Stimulated activated CD8-positive, alpha-beta memory T cell treated with anti-CD3 and anti-CD28 coated beads, Interleukin-12 subunit alpha, Interleukin-12 subunit beta, amount 100 ng/mL, for 24 hours (primary cell): Measurements from ENCODE around the gene RASSF3.
"Not testable (repeated sequence)": the region's sequence is repeated elsewhere in the genome, so short reads cannot be mapped to it uniquely, and the experiment has no call there.

ENCODE experiments used
- DNase-seq: peaks from one replicate; pipeline ENCODE4 v3.0.0-alpha.2; 2020; ENCODE audit errors: extremely low read depth

RASSF3 gene

GRCh38 chr12:64670019-64670418, 59.7 kb downstream of the RASSF3 start:
- DNase-seq, result no peak

- no peak for DNase-seq
Measured at GRCh38 chr12:64670919-64671639, 60.8 kb downstream of the RASSF3 start.

GRCh38 chr12:64671681-64672080, 61.4 kb downstream of the RASSF3 start:
- no peak for DNase-seq

- DNase-seq, result no peak
Measured at GRCh38 chr12:64672925-64673409, 62.7 kb downstream of the RASSF3 start.

DNA sequence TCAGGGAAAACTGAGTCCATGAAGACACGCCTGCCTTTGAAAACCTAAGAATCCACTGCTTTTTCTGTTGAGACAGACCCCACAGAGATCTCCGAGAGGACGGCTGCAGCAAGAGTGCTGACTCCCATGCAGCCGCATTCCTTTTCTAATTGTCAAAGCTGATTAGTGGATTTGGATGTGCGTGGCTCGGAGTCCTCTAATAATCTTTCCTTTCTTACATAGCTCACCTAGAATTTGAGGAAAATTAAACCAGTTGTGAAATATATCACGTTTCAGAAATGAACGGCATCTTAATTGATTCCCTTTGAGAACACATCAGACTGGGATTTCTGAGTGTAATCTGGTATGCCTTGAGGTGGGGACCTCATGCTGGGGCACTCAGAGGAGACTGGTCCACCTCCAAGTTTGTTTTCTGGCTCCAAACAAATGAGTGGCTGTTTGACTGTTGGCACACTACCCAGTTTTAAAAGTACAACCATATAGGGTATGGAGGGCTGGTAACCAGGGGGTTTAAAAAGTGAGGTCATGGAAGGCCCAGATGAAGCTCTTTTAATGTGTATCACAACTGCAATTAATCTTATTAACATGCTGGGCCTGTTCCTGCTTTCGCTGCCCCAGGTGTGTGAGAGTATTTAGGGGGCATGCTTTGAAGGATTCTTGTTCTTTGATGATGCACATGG, 63.3 kb downstream of the RASSF3 start:
- no peak for DNase-seq

GRCh38 chr12:64674367-64674922, 64.2 kb downstream of the RASSF3 start:
- no peak for DNase-seq

GRCh38 chr12:64675795-64676194, 65.5 kb downstream of the RASSF3 start:
- DNase-seq, result no peak

DNA sequence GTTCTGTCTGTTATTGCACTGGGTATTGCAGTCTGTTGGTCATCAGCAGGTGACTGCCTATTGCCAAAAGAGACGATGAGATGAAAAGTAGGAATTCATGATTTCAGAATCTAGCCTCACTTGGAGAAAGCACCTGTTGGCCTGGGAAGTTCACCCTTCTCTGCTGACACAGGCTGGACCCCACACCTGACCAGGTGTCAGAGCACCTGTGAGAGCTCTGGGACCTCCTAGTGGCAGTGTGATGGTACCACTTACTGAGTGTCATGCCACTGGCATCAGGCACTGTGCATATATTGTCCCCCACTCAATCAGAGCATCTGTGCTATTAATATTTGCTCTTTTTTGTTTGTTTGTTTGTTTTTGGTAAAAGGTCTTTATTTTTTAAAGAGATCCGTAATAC, 68.0 kb downstream of the RASSF3 start:
- DNase-seq, result no peak

- no peak for DNase-seq
Measured at GRCh38 chr12:64678835-64679234, 68.5 kb downstream of the RASSF3 start.

GRCh38 chr12:64679487-64680001, 69.2 kb downstream of the RASSF3 start:
- no peak for DNase-seq

DNA sequence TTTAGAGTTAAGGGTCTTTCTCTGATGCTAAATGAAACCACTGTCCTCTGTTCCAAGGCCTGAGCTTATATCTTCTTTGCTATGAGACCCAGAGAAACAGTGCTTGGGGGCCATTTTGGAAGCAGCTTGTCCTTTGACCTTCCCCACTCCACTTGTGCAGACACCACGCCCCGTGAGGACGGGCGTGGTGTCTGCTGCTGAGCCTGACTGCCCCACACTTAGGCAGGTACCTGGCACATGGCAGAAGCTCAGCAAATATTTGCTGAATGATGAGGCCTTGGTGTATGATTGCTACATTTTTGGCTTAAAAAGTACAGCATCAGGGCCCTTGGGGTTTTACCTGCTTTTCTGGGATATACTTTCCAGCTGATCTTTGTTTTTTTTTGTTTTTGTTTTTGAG, 69.9 kb downstream of the RASSF3 start:
- no peak for DNase-seq

GRCh38 chr12:64681200-64682052, 71.1 kb downstream of the RASSF3 start:
- no peak for DNase-seq

- DNase-seq, result no peak
Measured at GRCh38 chr12:64682572-64683277, 72.4 kb downstream of the RASSF3 start.

DNA sequence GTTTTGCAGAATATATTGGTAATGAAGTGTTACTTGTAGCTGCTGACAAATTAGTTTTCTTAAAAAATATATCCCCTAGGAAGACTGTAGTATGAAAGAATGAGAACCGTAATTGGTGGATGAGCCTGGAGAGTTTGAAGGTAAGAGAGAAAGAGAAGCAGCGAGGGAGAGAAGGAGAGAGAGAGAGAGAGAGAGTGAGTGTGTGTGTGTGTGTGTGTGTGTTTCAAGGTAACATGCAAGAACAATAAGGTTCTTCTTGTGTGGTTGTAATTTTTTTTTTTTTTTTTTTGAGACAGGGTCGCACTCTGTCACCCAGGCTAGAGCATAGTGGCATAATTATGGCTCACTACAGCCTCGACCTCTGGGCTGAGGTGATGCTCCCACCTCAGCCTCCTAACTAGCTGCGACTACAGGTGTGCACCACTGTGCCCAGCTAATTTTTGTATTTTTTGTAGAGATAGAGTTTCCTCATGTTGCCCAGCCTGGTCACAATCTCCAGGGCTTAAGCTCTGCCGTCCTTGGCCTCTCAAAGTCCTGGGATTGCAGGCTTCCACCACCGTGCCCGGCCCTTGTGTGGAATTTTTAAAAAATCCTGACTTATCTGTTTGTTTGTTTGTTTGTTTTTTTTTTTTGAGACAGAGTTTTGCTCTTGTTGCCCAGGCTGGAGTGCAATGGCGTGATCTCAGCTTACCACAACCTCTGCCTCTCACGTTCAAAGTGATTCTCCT, 73.7 kb downstream of the RASSF3 start:
- DNase-seq, result no peak

GRCh38 chr12:64685050-64685449, 74.8 kb downstream of the RASSF3 start:
- DNase-seq, result no peak

DNA sequence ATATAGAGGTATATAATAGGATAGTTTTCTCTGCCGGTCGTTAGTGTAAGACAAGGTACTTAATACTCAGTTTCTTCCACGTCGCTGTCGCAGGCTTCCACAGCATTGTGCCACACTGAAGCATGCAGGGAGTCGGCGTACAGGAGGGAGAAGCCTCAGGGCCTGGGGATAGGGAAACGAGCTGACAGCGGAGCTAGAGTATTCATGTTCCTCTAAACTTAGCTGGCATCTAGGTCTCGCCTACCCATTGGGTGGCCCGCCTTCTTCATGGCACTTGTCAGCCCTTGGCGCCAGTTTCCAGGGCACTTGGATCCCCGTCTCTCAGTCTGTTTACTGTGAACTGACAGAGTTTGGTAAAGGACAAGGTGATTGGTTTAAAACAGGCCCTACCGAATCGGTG, 75.3 kb downstream of the RASSF3 start:
- no peak for DNase-seq

DNA sequence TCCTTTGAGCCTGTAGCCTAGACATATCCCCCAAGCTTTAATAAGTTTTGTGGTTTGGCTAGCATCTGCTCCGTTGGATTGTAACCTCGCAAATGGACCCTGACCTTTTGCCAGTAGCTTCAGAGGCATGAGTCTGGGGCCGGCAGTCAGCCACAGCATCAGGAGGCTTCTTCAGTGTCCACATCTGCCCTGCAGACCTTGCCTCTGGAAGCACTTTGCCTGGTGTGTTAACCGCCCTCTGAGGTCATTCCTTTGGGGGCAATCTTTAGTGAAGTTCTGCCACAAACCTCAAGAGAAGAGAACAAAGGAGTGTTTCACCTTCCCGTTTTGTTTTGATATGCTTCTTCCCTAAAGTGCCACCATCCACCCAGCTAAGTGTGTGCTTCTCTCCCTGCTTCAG, 77.5 kb downstream of the RASSF3 start:
- no peak for DNase-seq

GRCh38 chr12:64688219-64688618, 77.9 kb downstream of the RASSF3 start:
- DNase-seq, result no peak

DNA sequence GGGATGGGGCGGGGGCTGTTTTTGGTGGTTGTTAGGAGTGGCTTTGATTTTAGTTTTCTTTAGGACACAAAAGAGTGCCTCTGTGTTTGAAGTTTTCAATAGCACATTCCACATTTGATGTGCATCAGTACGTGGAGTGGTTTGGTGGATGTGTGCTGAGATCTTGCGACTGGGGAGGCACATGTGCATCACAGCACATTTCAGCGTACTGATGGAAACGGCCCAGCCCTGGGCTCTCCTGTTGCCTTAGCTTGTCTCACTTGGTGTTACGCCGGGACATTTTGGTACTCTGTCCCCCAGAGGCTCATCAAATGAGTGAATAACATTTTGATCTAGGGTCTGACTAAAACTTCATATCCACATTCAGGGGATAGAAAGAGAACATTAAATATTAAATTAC, 78.4 kb downstream of the RASSF3 start:
- DNase-seq, result no peak

DNA sequence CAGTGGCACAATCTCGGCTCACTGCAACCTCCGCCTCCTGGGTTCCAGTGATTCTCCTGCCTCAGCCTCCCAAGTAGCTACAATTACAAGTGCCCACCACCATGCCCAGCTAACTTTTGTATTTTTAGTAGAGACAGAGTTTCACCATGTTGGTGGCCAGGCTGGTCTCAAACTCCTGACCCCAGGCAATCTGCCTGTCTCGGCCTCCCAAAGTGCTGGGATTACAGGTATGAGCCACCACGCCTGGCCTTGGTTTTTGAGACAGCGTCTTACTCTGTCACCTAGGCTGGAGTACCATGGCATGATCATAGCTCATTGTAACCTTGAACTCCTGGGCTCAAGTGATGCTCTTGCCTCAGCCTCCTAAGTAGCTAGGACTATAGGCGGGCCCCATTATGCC, 79.9 kb downstream of the RASSF3 start:
- not testable (repeated sequence) for DNase-seq
